ENCODE results near the gene SECISBP2.
"Not testable (repeated sequence)": the region's sequence is repeated elsewhere in the genome, so short reads cannot be mapped to it uniquely, and the experiment has no call there.

SECISBP2 gene

GRCh38 chr9:89364666-89365531, 46.6 kb downstream of the SECISBP2 start:
- DNase-seq (ENCODE audit: low spot score), result no peak

GRCh38 chr9:89365532-89365912, 47.2 kb downstream of the SECISBP2 start:
- no peak for DNase-seq (ENCODE audit: low spot score)

- DNase-seq (ENCODE audit: low spot score), result no peak
Observed at GRCh38 chr9:89366711-89367110, 48.4 kb downstream of the SECISBP2 start.

- no peak for DNase-seq (ENCODE audit: low spot score)
Observed at GRCh38 chr9:89367281-89367680, 49.0 kb downstream of the SECISBP2 start.

- DNase-seq (ENCODE audit: low spot score), result no peak
Observed at GRCh38 chr9:89367726-89368437, 49.6 kb downstream of the SECISBP2 start.

GRCh38 chr9:89368550-89368949, 50.2 kb downstream of the SECISBP2 start:
- DNase-seq (ENCODE audit: low spot score), result no peak

GRCh38 chr9:89368978-89369377, 50.7 kb downstream of the SECISBP2 start:
- no peak for DNase-seq (ENCODE audit: low spot score)

- DNase-seq (ENCODE audit: low spot score), result no peak
Observed at GRCh38 chr9:89370593-89370992, 52.3 kb downstream of the SECISBP2 start.

GRCh38 chr9:89371791-89372190, 53.5 kb downstream of the SECISBP2 start:
- DNase-seq (ENCODE audit: low spot score), result not testable (repeated sequence)

- no peak for DNase-seq (ENCODE audit: low spot score)
Observed at GRCh38 chr9:89372230-89372816, 54.0 kb downstream of the SECISBP2 start.

- no peak for DNase-seq (ENCODE audit: low spot score)
Observed at GRCh38 chr9:89372979-89373378, 54.7 kb downstream of the SECISBP2 start.

GRCh38 chr9:89374176-89374575, 55.9 kb downstream of the SECISBP2 start:
- DNase-seq (ENCODE audit: low spot score), result peak; percentile 77

GRCh38 chr9:89375191-89375760, 57.0 kb downstream of the SECISBP2 start:
- peak; percentile 26 for DNase-seq (ENCODE audit: low spot score)

- DNase-seq (ENCODE audit: low spot score), result no peak
Observed at GRCh38 chr9:89376286-89376685, 58.0 kb downstream of the SECISBP2 start.

- DNase-seq (ENCODE audit: low spot score), result no peak
Observed at GRCh38 chr9:89376741-89377351, 58.5 kb downstream of the SECISBP2 start.

- DNase-seq (ENCODE audit: low spot score), result no peak
Observed at GRCh38 chr9:89377411-89377810, 59.1 kb downstream of the SECISBP2 start.

- no peak for DNase-seq (ENCODE audit: low spot score)
Observed at GRCh38 chr9:89378541-89378940, 60.2 kb downstream of the SECISBP2 start.

GRCh38 chr9:89379031-89379430, 60.7 kb downstream of the SECISBP2 start:
- DNase-seq (ENCODE audit: low spot score), result no peak

- DNase-seq (ENCODE audit: low spot score), result no peak
Observed at GRCh38 chr9:89379508-89380115, 61.3 kb downstream of the SECISBP2 start.

- peak; percentile 43 for DNase-seq (ENCODE audit: low spot score)
Observed at GRCh38 chr9:89380437-89381307, 62.4 kb downstream of the SECISBP2 start.

GRCh38 chr9:89381308-89381609, 63.0 kb downstream of the SECISBP2 start:
- no peak for DNase-seq (ENCODE audit: low spot score)
